Measurements from ENCODE around the gene CYTH3. TPM values are rescaled to one million over a fixed set of nuclear protein-coding genes. Genes with fewer than 3 reads are reported as not detected.

Gene CYTH3, protein sequence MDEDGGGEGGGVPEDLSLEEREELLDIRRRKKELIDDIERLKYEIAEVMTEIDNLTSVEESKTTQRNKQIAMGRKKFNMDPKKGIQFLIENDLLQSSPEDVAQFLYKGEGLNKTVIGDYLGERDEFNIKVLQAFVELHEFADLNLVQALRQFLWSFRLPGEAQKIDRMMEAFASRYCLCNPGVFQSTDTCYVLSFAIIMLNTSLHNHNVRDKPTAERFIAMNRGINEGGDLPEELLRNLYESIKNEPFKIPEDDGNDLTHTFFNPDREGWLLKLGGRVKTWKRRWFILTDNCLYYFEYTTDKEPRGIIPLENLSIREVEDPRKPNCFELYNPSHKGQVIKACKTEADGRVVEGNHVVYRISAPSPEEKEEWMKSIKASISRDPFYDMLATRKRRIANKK
- 30.8 and 33.5 TPM in 2 replicates for total RNA-seq (2014; rRNA removed; shearing (Covaris generic))

DNA sequence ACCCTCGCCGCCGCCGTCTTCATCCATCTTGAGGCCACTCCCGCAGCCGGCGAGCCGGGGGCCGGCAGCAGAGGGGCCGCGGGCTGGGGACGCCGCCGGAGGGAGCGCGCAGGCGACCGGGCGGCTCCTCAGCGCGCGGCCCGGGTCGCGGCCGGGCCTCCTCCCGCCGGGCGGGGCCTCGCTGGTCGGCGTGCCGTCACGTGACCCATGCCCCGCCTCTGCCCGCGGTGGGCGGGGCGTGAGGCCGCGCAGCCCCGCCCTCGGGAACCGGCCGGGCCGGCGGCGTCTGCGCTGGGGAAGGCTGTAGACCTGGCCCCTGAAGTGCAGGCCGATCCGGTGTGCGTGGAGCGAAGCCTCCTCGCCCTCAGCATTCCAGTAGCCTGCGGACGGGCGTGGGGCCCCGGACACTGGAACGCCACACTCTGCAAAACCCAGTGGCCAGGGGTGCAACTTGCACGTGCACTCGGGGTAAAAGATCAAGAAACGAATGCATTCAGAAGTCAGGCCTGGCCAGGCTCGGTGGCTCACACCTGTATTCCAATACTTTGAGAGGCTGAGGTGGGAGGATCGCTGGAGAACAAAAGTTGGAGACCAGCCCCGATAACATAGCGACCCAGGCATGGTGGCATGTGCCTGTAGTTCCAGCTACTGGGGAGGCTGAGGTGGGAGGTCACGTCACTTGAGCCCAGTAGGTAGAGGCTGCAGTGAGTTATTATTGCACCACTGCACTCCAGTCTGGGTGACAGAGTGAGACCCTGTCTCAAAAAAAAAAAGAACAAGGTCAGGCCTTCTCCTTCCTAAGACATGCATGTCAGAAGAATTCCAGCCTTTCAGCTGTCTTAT lies at the start of gene CYTH3:
TSS of gene CYTH3 (minus strand) at position 144 of the 843 bp plus-strand sequence. CDS start at position 27, 117 bp downstream.

Small RNA genes lying within 50 kb of the gene (small RNA-seq; reads per million reads assigned to genes)
- not detected for gene RF00019

Other genes starting within 250 kb of the CYTH3 start
- 0.19 TPM in 1 of 2 replicates, not detected in the other for gene ANKRD61, start 241.2 kb downstream of the CYTH3 start, total RNA-seq (2014; rRNA removed; shearing (Covaris generic))
- 112 and 141 TPM in 2 replicates for gene EIF2AK1, start 213.4 kb downstream of the CYTH3 start, total RNA-seq (2014; rRNA removed; shearing (Covaris generic))
- gene USP42, start 167.7 kb downstream of the CYTH3 start, total RNA-seq (2014; rRNA removed; shearing (Covaris generic)) = 6.4 and 6.6 TPM in 2 replicates
- 11.3 and 12.7 TPM in 2 replicates for gene FAM220A, start 76.3 kb upstream of the CYTH3 start, total RNA-seq (2014; rRNA removed; shearing (Covaris generic))
- 105 and 129 TPM in 2 replicates for gene RAC1, start 101.9 kb upstream of the CYTH3 start, total RNA-seq (2014; rRNA removed; shearing (Covaris generic))
- 24.5 and 31.8 TPM in 2 replicates for gene DAGLB, start 175.3 kb upstream of the CYTH3 start, total RNA-seq (2014; rRNA removed; shearing (Covaris generic))
- 42.0 and 60.5 TPM in 2 replicates for gene KDELR2, start 211.5 kb upstream of the CYTH3 start, total RNA-seq (2014; rRNA removed; shearing (Covaris generic))